Liver (tissue), 3 donors: ENCODE data around the gene C12orf57.

Experiments
- GABPA ChIP-seq, 2 donors: IDR thresholded peaks in 1 of 2; conservative IDR thresholded peaks in 1 of 2; 2 replicates each; pipeline ENCODE4 v1.6.1; 2016; ENCODE audit warnings: antibody characterized with exemption in 2 of 2, mild to moderate bottlenecking in 1 of 2, moderate library complexity in 1 of 2
- JUND ChIP-seq, 2 donors: IDR thresholded peaks; 2 replicates each; pipeline ENCODE4 v1.6.1; 2016; ENCODE audit warnings: antibody characterized with exemption in 2 of 2
- RAD21 ChIP-seq, 2 donors: IDR thresholded peaks; 2 replicates each; pipeline ENCODE4 v1.6.1; 2016; ENCODE audit warnings: antibody characterized with exemption in 2 of 2, mild to moderate bottlenecking in 2 of 2
- RXRA ChIP-seq, 2 donors: IDR thresholded peaks; 2 replicates each; pipeline ENCODE4 v1.6.1; 2017 to 2018; ENCODE audit warnings: antibody characterized with exemption in 2 of 2, mild to moderate bottlenecking in 1 of 2
- SP1 ChIP-seq: IDR thresholded peaks from 2 replicates; pipeline ENCODE4 v1.6.1; 2018; ENCODE audit warnings: antibody characterized with exemption, mild to moderate bottlenecking
- TAF1 ChIP-seq: conservative IDR thresholded peaks from 2 replicates; pipeline ENCODE4 v1.6.1; 2016; ENCODE audit warnings: antibody characterized with exemption, mild to moderate bottlenecking
- YY1 ChIP-seq: IDR thresholded peaks from 2 replicates; pipeline ENCODE4 v1.6.1; 2016; ENCODE audit warnings: antibody characterized with exemption, mild to moderate bottlenecking
- TF ChIP-seq, protein P1 (sequence below): fragments of 150-350 bp; IDR thresholded peaks from 2 replicates; pipeline ENCODE4 v1.5.1; 2017; ENCODE audit warnings: improper control_type of control experiment, low read depth, low read length; ENCODE audit not compliant: missing input control
- TF ChIP-seq, protein P2 (sequence below): IDR thresholded peaks from 2 replicates; pipeline ENCODE4 v1.6.1; 2016; ENCODE audit warnings: antibody characterized with exemption
- donor health status: healthy.
- donor health status: healthy.

DNA sequence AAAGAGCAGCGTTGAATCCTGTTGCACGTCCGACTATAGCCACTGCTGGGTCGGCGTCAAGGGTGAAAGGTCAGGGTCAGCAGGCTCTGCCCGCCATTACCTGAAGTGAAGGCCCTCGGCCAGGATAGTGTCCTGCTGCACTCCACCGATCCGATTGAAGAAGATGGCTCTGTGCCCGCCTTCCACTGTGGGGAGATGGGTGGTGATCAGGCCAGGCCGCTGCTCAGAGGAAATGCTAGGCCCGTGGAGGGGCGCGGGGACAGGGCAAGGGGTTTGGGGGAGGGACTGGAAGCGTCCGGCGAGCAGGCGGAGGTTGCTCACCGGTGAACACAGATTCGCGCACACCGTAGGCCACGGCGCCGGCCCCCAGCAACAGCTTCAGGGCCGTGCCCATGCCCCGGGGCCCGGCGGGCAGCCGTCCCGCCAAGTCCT is 26.3 kb downstream of the C12orf57 start:
- no peak for TF ChIP-seq GABPA (IDR thresholded peaks at IDR 0.05 in 1 of 2, conservative IDR thresholded peaks at IDR 0.05 in 1 of 2)
- TF ChIP-seq, protein P1, sequence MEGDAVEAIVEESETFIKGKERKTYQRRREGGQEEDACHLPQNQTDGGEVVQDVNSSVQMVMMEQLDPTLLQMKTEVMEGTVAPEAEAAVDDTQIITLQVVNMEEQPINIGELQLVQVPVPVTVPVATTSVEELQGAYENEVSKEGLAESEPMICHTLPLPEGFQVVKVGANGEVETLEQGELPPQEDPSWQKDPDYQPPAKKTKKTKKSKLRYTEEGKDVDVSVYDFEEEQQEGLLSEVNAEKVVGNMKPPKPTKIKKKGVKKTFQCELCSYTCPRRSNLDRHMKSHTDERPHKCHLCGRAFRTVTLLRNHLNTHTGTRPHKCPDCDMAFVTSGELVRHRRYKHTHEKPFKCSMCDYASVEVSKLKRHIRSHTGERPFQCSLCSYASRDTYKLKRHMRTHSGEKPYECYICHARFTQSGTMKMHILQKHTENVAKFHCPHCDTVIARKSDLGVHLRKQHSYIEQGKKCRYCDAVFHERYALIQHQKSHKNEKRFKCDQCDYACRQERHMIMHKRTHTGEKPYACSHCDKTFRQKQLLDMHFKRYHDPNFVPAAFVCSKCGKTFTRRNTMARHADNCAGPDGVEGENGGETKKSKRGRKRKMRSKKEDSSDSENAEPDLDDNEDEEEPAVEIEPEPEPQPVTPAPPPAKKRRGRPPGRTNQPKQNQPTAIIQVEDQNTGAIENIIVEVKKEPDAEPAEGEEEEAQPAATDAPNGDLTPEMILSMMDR: no peak
- TF ChIP-seq, protein P2, sequence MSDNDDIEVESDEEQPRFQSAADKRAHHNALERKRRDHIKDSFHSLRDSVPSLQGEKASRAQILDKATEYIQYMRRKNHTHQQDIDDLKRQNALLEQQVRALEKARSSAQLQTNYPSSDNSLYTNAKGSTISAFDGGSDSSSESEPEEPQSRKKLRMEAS: no peak
- no peak for TF ChIP-seq RAD21 (IDR thresholded peaks at IDR 0.05)
- TF ChIP-seq TAF1: no peak
- TF ChIP-seq JUND (IDR thresholded peaks at IDR 0.05): no peak
- TF ChIP-seq RXRA (IDR thresholded peaks at IDR 0.05): peak in 1 of 2 donors; percentile 26
- TF ChIP-seq SP1: no peak
- no peak for TF ChIP-seq YY1
